Cardiac fibroblast (primary cell): Measurements from ENCODE around the gene RASGRP2.
"Not testable (repeated sequence)": the region's sequence is repeated elsewhere in the genome, so short reads cannot be mapped to it uniquely, and the experiment has no call there.

Source experiments
- DNase-seq, 2 donors: peaks; one replicate each; pipeline versions ENCODE4 v3.0.0 to v3.0.0-alpha.2; 2010; ENCODE audit warnings: low read depth in 2 of 2
- H3K4me3 ChIP-seq, 2 donors: replicated peaks in 1 of 2; 1 replicate in 1 of 2; 2 replicates in 1 of 2; pipeline ENCODE4 v1.5.1; 2011; ENCODE audit warnings: low read depth in 2 of 2, low read length in 2 of 2, mild to moderate bottlenecking in 2 of 2, moderate library complexity in 1 of 2
- TF ChIP-seq, protein P1 (sequence below): IDR thresholded peaks from one replicate; pipeline ENCODE4 v1.5.1; 2011; ENCODE audit warnings: low read depth, mild to moderate bottlenecking, low read length, inconsistent platforms

Gene RASGRP2

DNA sequence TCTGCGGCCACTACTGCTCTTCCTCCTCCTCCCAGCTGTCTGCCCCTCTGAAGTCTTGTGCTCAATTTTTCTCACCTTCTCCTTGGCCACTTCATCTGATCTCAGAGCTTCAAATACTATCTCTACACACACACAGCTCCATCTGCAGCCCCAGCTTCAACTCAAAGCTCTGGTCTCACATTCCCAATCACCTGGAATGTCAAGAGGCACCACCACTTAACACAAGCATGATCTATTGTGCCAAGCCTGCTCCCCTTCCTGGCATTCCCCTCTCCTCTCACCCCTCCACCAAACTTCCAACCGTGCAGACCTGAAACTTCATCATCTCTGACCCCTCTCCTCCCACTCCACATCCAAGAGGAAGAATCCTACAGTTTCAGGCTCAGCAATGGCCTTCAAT, 38.4 kb downstream of the RASGRP2 start:
- DNase-seq: no peak
- H3K4me3 ChIP-seq: no peak overlapping the region

DNA sequence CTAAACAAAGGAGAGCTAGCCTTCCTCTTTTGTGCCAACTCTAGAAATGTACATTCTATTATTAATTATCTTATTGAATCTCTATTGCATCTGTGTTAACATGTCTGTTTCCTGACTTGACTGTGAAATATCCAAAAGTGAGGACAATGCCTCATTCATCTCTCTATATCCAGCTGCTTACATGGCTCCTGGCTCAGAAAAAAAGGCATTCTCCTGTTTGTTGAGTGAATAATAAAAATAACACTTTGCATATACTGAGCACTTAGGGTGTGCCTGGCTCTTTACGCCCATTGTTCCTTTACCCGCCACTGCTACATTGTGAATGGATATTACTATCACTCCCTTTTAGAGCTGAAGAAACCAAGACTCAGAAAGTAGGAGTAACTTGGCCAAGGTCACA, 40.9 kb downstream of the RASGRP2 start:
- TF ChIP-seq, protein P1, sequence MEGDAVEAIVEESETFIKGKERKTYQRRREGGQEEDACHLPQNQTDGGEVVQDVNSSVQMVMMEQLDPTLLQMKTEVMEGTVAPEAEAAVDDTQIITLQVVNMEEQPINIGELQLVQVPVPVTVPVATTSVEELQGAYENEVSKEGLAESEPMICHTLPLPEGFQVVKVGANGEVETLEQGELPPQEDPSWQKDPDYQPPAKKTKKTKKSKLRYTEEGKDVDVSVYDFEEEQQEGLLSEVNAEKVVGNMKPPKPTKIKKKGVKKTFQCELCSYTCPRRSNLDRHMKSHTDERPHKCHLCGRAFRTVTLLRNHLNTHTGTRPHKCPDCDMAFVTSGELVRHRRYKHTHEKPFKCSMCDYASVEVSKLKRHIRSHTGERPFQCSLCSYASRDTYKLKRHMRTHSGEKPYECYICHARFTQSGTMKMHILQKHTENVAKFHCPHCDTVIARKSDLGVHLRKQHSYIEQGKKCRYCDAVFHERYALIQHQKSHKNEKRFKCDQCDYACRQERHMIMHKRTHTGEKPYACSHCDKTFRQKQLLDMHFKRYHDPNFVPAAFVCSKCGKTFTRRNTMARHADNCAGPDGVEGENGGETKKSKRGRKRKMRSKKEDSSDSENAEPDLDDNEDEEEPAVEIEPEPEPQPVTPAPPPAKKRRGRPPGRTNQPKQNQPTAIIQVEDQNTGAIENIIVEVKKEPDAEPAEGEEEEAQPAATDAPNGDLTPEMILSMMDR: no peak
- DNase-seq: no peak
- H3K4me3 ChIP-seq: no peak overlapping the region

More for the DNA sequence above, 38.4 kb downstream of the RASGRP2 start:
- TF ChIP-seq, protein P1: no peak

DNA sequence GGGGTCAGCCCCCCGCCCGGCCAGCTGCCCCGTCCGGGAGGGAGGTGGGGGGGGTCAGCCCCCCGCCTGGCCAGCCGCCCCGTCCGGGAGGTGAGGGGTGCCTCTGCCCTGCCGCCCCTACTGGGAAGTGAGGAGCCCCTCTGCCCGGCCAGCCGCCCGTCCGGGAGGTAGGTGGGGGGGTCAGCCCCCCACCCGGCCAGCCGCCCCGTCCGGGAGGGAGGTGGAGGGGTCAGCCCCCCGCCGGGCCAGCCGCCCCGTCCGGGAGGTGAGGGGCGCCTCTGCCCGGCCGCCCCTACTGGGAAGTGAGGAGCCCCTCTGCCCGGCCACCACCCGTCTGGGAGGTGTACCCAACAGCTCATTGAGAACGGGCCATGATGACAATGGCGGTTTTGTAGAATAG, 42.0 kb downstream of the RASGRP2 start:
- DNase-seq: not testable (repeated sequence)

DNA sequence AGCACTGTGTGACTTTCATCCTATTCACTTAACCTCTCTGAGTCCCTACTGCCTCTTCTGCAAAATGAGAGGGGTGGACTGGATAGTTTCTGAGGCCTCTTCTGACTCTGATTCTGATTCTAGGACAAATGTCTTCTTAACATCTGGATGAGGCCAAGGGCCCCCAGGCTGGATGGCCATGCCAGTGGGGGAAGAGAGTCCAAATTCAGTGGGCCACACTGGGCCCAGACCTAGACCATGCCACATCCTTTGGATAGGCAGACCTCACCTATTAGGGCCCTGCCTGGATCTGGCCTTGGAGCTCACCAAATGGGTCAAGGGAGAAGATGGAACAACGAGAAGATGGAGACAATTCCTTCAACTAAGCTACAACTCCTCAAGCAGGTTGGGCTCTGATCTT, 45.5 kb downstream of the RASGRP2 start:
- no peak for DNase-seq
- H3K4me3 ChIP-seq: no peak overlapping the region
- TF ChIP-seq, protein P1: no peak

More for the DNA sequence above, 42.0 kb downstream of the RASGRP2 start:
- H3K4me3 ChIP-seq: not testable (repeated sequence)

DNA sequence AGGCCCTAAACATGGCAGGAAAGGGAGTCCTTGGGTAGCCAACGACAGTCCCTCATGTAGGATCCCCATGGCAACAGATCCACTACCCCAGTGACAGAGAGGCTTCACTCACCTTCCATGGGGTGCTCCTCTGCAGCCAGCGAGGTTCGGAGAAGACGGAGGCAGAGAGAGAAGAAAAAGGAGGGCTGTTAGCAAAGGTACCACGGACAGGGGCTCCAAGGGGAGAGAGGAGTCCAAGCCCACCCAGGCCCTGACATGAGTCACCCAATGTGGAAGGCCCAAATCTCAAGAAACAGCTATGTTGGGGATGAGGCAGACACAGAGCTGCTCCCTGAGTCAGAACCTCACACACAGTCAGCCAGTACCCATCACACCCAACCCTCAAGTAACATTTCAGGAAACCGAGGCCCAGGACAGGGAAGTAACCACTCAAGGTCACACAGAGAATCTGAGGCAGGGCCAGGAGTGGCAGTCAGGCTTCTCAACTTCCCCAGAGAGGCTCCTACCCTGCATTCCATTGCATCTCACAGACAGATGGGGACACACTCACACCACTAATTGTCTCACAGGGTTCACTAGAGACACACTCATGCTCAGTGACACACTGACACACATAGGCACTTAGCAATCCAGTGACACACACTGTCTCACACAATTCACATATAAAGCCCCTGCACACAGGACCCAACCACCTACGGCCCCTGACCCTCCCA, 46.1 kb downstream of the RASGRP2 start:
- TF ChIP-seq, protein P1: no peak
- no peak for DNase-seq
- H3K4me3 ChIP-seq: no peak overlapping the region

- TF ChIP-seq, protein P1: no peak
- H3K4me3 ChIP-seq: no peak overlapping the region
- no peak for DNase-seq
Measured at GRCh38 chr11:64696045-64696444, 47.9 kb downstream of the RASGRP2 start.

DNA sequence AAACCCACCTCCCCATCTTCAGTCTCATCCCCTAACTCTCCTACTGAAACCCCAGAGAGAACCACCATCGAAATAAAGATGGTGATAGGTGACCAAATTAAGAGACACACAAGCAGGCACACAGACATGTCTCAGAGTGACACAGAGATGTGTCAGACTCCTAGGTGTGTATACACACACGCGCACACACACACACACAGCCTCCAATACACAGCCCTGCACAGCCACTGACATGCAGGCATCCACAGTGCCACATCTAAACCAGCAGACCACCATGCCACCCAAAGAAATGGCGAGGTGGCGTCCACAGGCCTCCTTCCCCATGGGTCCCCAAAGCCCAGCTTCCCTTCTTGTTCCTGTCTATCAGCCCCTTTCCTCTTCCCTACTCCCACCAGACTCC, 48.4 kb downstream of the RASGRP2 start:
- TF ChIP-seq, protein P1: no peak
- H3K4me3 ChIP-seq: no peak overlapping the region
- no peak for DNase-seq
